Aorta (tissue), 5 donors: ENCODE results near the gene SEC24A. TPM values are rescaled to one million over a fixed set of nuclear protein-coding genes. Genes with fewer than 3 reads are reported as not detected.
"Not testable (repeated sequence)": the region's sequence is repeated elsewhere in the genome, so short reads cannot be mapped to it uniquely, and the experiment has no call there.

Experiments used
- ATAC-seq: fragments of 200-7000 bp; cut with Tn5 transposase; one replicate; pipeline ENCODE4 v1.9.1; 2022; ENCODE audit warnings: moderate library complexity; ENCODE audit not compliant: low FRiP score
- DNase-seq, 2 donors: peaks; one replicate each; pipeline ENCODE4 v3.0.0-alpha.2; 2020
- H3K27ac ChIP-seq, 2 donors: one replicate each; pipeline ENCODE4 v1.5.1; 2013; ENCODE audit warnings: low read length in 2 of 2, mild to moderate bottlenecking in 2 of 2, moderate library complexity in 2 of 2, control low read depth in 1 of 2, inconsistent platforms in 1 of 2, low read depth in 1 of 2
- H3K27me3 ChIP-seq, 2 donors: one replicate each; pipeline ENCODE4 v1.6.1; 2013; ENCODE audit warnings: control low read depth in 1 of 2, low read length in 1 of 2, mild to moderate bottlenecking in 1 of 2, moderate library complexity in 1 of 2; ENCODE audit not compliant: insufficient read depth in 2 of 2, control insufficient read depth in 1 of 2
- H3K36me3 ChIP-seq, 2 donors: one replicate each; pipeline ENCODE4 v1.6.1; 2013; ENCODE audit warnings: control low read depth in 1 of 2, low read length in 1 of 2, mild to moderate bottlenecking in 1 of 2; ENCODE audit not compliant: insufficient read depth in 2 of 2, control insufficient read depth in 1 of 2
- H3K4me1 ChIP-seq, 2 donors: one replicate each; pipeline ENCODE4 v1.6.1; 2013; ENCODE audit warnings: low read length in 2 of 2, control low read depth in 1 of 2, mild to moderate bottlenecking in 1 of 2, moderate library complexity in 1 of 2; ENCODE audit not compliant: insufficient read depth in 2 of 2, control insufficient read depth in 1 of 2
- H3K4me3 ChIP-seq, 2 donors: one replicate each; pipeline ENCODE4 v1.5.1; 2013; ENCODE audit warnings: low read length in 2 of 2, control low read depth in 1 of 2, mild to moderate bottlenecking in 1 of 2
- H3K9me3 ChIP-seq: one replicate; pipeline ENCODE4 v1.6.1; 2013; ENCODE audit warnings: mild to moderate bottlenecking, low read length; ENCODE audit not compliant: control insufficient read depth
- WGBS, 2 donors: extraction: QIAGEN DNeasy Blood & Tissue Kit; methylation state at CpG; one replicate each; pipeline ENCODE4 v1.1.7; 2013; 5-methylcytosine and 5-hydroxymethylcytosine counted together
- intact Hi-C, 2 donors: fragments of 100-400 bp; cut with DNase I; formaldehyde crosslinking; loops; one replicate each; pipeline versions ENCODE4 v1.14.2 to v1.15.0; 2022
- polyA plus RNA-seq, 2 donors: library from polyadenylated mRNA; stranded (reverse); fragments of 200-250 nt; gene quantifications; one replicate each; pipeline ENCODE4 v1.2.3, GENCODE V29; 2013
- total RNA-seq, 2 donors: library from RNA; stranded (reverse); fragmentation: NEBNext Ultra II Directional; extraction: Animal tissue kit (Norgen Biotek cat#: 25700); gene quantifications; one replicate each; pipeline ENCODE4 v1.2.1, GENCODE V29; 2021
- donor health status: healthy with polysubstance abuse.
- donor health status: Bipolar disorder and iron deficiency.
- donor health status: DM: no; HTN: no; CAD: no.
- donor health status: DM: no; HTN: no; CAD: no.
- donor health status: DM: yes; HTN: yes; CAD: no.

The SEC24A gene
- total and polyA plus RNA-seq, 4 donors: 6.0 to 32.0 (median 19.4) TPM

- Histone ChIP-seq H3K4me3 (no peak overlapping the region), H3K27ac (no peak overlapping the region), H3K4me1 (no peaks in the 10 kb centered on the region), H3K36me3 (peaks cover 0 to 5% of the 10 kb centered on the region in 2 donors), H3K27me3 (no peaks in the 10 kb centered on the region), H3K9me3 (no peaks in the 10 kb centered on the region)
- intact Hi-C loops: no loop called here
- no peak for DNase-seq
- WGBS, 2 donors: 98 to 99% methylated on average over 6 of the region's 6 CpGs
- no peak for ATAC-seq
Measured at GRCh38 chr5:134659922-134660321, 11.3 kb downstream of the SEC24A start.

- WGBS, 2 donors: 88 to 91% methylated on average over 4 of the region's 4 CpGs
- peaks cover 0 to 5% of the 10 kb centered on the region in 2 donors for H3K36me3 ChIP-seq
- H3K4me3 ChIP-seq: no peak overlapping the region
- no peaks in the 10 kb centered on the region for H3K9me3 ChIP-seq
- intact Hi-C loops: no loop called here
- H3K4me1 ChIP-seq: no peaks in the 10 kb centered on the region
- H3K27ac ChIP-seq: no peak overlapping the region
- ATAC-seq (no peak), DNase-seq (no peak)
- H3K27me3 ChIP-seq: no peaks in the 10 kb centered on the region
Measured at GRCh38 chr5:134662971-134663370, 14.4 kb downstream of the SEC24A start.

GRCh38 chr5:134664448-134664847 lies 15.9 kb downstream of the SEC24A start:
- no peaks in the 10 kb centered on the region for H3K9me3 ChIP-seq
- ATAC-seq (no peak), DNase-seq (no peak)
- H3K27ac ChIP-seq: no peak overlapping the region
- intact Hi-C loops: no loop called here
- no peak overlapping the region for H3K4me3 ChIP-seq
- 78 to 96% methylated on average over 2 to 3 of the region's 3 CpGs for WGBS, 2 donors
- H3K4me1 ChIP-seq: no peaks in the 10 kb centered on the region
- H3K27me3 ChIP-seq: no peaks in the 10 kb centered on the region
- H3K36me3 ChIP-seq: peaks cover 0 to 5% of the 10 kb centered on the region in 2 donors

DNA sequence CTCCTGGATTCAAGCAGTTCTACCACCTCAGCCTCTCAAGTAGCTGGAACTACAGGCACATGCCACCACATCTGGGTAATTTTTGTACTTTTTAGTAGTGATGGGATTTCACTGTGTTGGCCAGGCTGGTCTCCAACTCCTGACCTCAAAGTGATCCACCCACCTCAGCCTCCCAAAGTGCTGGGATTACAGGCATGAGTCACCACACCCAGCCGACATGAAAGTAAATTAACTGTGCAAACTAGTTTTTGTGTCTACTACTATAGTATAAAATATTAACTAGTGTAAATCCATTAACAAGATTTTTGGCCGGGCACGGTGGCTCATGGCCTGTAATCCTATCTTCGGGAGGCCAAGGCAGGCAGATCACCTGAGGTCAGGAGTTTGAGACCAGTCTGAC lies 25.0 kb downstream of the SEC24A start:
- H3K4me3 ChIP-seq, intact Hi-C loops, H3K36me3 ChIP-seq, H3K9me3 ChIP-seq, H3K27me3 ChIP-seq, ATAC-seq, H3K27ac ChIP-seq, DNase-seq, H3K4me1 ChIP-seq: not testable (repeated sequence)
- WGBS, 2 donors: 93 to 98% methylated on average over 4 of the region's 4 CpGs

- H3K4me1 ChIP-seq, intact Hi-C loops, H3K27ac ChIP-seq, H3K9me3 ChIP-seq, ATAC-seq, H3K36me3 ChIP-seq, DNase-seq, H3K4me3 ChIP-seq, H3K27me3 ChIP-seq: not testable (repeated sequence)
- 89 to 90% methylated on average over 4 of the region's 4 CpGs for WGBS, 2 donors
Measured at GRCh38 chr5:134677357-134677756, 28.8 kb downstream of the SEC24A start.

DNA sequence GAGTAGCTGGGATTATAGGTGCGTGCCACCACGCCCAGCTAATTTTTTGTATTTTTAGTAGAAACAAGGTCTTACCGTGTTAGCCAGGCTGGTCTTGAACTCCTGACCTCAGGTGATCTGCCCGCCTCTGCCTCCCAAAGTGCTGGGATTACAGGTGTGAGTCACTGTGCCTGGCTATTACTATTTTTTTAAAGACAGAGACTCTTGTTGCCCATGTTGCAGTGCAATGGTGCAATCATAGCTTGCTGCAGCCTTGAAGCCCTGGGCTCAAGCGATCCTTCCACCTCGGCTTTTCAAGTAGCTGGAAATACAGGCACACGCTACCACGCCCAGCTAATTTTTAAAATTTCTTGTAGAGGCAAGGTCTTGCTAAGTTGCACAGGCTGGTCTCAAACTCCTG lies 41.6 kb downstream of the SEC24A start:
- 94 to 97% methylated on average over 8 of the region's 8 CpGs for WGBS, 2 donors
- H3K9me3 ChIP-seq, H3K4me1 ChIP-seq, DNase-seq, ATAC-seq, intact Hi-C loops, H3K27ac ChIP-seq, H3K27me3 ChIP-seq, H3K4me3 ChIP-seq: not testable (repeated sequence)
- peaks cover 6 to 11% of the 10 kb centered on the region in 2 donors for H3K36me3 ChIP-seq

GRCh38 chr5:134692722-134693121 lies 44.1 kb downstream of the SEC24A start:
- Histone ChIP-seq H3K9me3 (no peaks in the 10 kb centered on the region), H3K4me3 (no peak overlapping the region), H3K4me1 (no peaks in the 10 kb centered on the region), H3K27me3 (no peaks in the 10 kb centered on the region), H3K27ac (no peak overlapping the region), H3K36me3 (peaks cover 7 to 11% of the 10 kb centered on the region in 2 donors)
- no peak for ATAC-seq
- no peak for DNase-seq
- intact Hi-C loops: no loop called here

DNA sequence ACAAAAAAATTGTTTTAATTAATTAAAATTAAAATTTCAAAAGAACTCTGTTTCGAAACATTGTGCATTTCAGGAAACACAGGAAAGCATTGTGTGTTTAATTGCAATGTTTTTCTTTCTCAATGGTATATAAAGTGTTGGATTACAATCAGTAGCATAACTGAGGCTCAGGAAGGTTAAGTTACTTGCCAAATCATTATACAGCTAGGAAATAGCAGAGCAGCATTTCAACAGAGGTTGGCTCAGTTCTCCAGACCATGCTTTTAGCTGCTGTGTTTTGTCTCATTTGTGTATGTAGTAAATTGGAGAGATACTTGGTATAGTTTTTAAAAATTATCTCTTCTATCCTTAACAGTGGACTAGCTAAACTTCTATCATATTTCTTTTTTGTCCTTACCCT lies 59.7 kb downstream of the SEC24A start:
- Histone ChIP-seq H3K9me3 (no peaks in the 10 kb centered on the region), H3K27ac (no peak overlapping the region), H3K4me3 (no peak overlapping the region), H3K4me1 (no peaks in the 10 kb centered on the region), H3K27me3 (no peaks in the 10 kb centered on the region), H3K36me3 (peaks cover 5 to 13% of the 10 kb centered on the region in 2 donors)
- 93 to 95% methylated on average over 1 of the region's 1 CpG for WGBS, 2 donors
- intact Hi-C loops: no loop called here
- DNase-seq (no peak), ATAC-seq (no peak)

- H3K4me3 ChIP-seq: no peak overlapping the region
- WGBS, 2 donors: 92% methylated on average over 5 of the region's 5 CpGs
- ATAC-seq: no peak
- no peaks in the 10 kb centered on the region for H3K27me3 ChIP-seq
- intact Hi-C loops: no loop called here
- peaks cover 2 to 5% of the 10 kb centered on the region in 2 donors for H3K36me3 ChIP-seq
- DNase-seq: no peak
- no peak overlapping the region for H3K27ac ChIP-seq
- no peaks in the 10 kb centered on the region for H3K4me1 ChIP-seq
- no peaks in the 10 kb centered on the region for H3K9me3 ChIP-seq
Measured at GRCh38 chr5:134714120-134714519, 65.5 kb downstream of the SEC24A start.
